SH-SY5Y (cell line): ENCODE results near the gene BACH1.

Source experiments
- GATA2 ChIP-seq: IDR thresholded peaks from 2 replicates; pipeline ENCODE4 v1.6.1; 2011; ENCODE audit warnings: mild to moderate bottlenecking, low read depth, low read length
- GATA3 ChIP-seq: IDR thresholded peaks from 2 replicates; pipeline ENCODE4 v1.6.1; 2011; ENCODE audit warnings: low read depth, mild to moderate bottlenecking, low read length, moderate library complexity

GRCh38 chr21:29387598-29387997 is 88.9 kb downstream of the BACH1 start:
- TF ChIP-seq GATA2 (no peak), GATA3 (no peak)
